Transverse colon (tissue), 3 donors: ENCODE results near the gene ALDH8A1.

Source experiments
- POLR2A ChIP-seq: fragments of 450-650 bp; IDR thresholded peaks from one replicate; pipeline ENCODE4 v1.6.1; 2016; ENCODE audit warnings: antibody characterized with exemption, mild to moderate bottlenecking, moderate library complexity
- TF ChIP-seq, protein P1 (sequence below), 5 experiments: fragments of 200-600 bp in 3 of 5; fragments of 450-650 bp in 2 of 5; sonication (generic) in 3 of 5; IDR thresholded peaks; 1 replicate in 2 of 5; 2 replicates in 3 of 5; pipeline ENCODE4 v1.5.1; 2016 to 2017; ENCODE audit warnings: antibody characterized with exemption in 5 of 5, inconsistent platforms in 3 of 5, mild to moderate bottlenecking in 2 of 5, moderate library complexity in 1 of 5

DNA sequence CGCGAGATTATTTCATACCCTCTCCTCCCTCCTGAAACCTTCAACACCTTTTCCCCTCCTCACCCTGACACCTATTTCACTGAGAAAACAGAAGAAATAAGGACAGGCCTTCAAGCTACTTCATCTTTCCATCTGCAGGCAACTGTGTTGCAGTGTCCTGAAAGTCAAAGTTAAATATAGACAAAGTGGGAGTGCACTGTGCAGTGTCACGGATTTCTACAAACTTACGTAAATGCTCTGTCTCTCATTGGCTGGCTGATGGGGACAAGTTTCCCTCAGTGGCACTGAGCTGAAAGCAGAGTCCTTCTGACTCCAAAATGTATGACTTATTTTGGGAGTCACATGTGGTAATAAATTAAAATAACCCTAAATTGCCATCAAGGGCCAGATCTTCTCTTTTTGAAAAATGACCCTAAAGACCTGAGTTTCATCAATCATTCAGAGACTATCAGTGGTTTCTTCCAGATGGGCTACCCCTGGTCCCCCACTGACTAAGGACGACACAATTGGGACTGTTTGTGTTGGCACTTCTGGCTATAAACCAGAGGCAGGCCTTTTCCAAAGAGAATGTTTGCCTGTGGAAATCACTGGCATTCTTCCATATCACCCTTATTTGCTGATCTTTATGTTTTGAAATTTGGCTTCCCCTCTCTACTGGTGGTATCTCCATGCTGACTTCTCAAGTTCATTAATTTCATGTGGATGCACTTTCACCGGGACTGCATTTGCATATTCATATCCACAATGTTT, 21.6 kb downstream of the ALDH8A1 start:
- TF ChIP-seq, protein P1, sequence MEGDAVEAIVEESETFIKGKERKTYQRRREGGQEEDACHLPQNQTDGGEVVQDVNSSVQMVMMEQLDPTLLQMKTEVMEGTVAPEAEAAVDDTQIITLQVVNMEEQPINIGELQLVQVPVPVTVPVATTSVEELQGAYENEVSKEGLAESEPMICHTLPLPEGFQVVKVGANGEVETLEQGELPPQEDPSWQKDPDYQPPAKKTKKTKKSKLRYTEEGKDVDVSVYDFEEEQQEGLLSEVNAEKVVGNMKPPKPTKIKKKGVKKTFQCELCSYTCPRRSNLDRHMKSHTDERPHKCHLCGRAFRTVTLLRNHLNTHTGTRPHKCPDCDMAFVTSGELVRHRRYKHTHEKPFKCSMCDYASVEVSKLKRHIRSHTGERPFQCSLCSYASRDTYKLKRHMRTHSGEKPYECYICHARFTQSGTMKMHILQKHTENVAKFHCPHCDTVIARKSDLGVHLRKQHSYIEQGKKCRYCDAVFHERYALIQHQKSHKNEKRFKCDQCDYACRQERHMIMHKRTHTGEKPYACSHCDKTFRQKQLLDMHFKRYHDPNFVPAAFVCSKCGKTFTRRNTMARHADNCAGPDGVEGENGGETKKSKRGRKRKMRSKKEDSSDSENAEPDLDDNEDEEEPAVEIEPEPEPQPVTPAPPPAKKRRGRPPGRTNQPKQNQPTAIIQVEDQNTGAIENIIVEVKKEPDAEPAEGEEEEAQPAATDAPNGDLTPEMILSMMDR (IDR thresholded peaks at IDR 0.05): no peak
- TF ChIP-seq POLR2A: no peak
